ENCODE results near the gene MTX1.
"Not testable (repeated sequence)": the region's sequence is repeated elsewhere in the genome, so short reads cannot be mapped to it uniquely, and the experiment has no call there.

Gene MTX1

DNA sequence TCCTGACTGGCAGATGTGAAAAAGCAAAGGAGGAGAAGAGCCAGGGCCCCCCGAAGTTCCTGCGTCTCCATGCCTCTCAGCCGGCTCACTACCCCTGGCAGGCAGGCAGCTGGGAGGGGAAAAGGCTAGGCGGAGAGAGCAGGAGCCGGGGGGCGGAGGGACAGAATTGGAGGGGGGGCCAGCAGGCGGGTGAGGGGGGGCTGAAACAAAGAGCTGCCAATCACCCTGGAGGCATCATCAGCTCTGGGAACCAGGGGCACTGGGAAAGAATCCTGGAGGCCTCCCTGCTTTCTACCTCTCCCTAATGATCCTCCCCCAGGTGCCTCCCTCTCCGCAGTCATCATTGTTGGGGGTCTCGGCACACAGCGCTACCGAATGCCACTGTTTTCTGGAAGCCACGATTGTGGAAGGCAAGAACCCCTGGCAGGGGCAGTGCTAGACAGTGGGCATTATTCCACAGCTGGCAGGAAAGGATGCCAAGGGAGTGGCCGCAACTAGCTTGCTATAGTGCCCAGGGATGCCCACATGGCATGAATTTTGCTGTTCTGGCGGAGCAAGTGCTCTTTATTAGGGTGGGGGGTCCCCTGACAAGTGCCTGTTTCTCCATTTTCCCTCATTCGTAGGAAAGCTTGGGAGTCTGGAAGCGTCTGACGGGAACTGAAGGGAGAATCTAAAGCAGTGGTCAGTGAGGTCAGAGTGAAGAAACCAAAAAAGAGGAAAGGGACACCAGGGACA lies 522 bp upstream of the MTX1 start, which contains the start of gene THBS3:
Gene THBS3 (minus strand): TSS at position 92 of the 735 bp plus-strand sequence. CDS start 21 bp downstream, at position 71.
- no peak for DNase-seq (ENCODE audit: low read depth)

DNA sequence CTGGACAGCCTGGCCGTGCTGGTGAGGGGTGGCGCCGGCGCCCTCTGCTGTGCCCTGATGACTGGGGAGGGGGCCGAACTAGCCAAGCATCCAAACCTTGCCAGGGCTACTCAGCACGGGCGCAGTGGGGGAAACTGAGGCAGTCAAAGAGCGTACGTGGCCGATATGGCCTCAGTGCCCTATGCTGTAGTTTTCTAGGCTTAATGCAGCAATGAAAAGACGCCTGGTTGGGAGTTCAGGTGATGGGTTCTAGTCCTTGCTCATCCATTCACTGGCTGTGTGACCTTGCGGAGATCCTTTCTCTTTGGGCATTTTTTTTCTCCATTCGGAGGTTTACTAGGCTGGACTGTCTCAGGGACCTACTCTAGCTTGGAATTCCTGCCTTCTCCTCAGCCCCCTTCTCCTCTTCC lies 822 bp downstream of the MTX1 start:
- DNase-seq (ENCODE audit: low read depth) = no peak

DNA sequence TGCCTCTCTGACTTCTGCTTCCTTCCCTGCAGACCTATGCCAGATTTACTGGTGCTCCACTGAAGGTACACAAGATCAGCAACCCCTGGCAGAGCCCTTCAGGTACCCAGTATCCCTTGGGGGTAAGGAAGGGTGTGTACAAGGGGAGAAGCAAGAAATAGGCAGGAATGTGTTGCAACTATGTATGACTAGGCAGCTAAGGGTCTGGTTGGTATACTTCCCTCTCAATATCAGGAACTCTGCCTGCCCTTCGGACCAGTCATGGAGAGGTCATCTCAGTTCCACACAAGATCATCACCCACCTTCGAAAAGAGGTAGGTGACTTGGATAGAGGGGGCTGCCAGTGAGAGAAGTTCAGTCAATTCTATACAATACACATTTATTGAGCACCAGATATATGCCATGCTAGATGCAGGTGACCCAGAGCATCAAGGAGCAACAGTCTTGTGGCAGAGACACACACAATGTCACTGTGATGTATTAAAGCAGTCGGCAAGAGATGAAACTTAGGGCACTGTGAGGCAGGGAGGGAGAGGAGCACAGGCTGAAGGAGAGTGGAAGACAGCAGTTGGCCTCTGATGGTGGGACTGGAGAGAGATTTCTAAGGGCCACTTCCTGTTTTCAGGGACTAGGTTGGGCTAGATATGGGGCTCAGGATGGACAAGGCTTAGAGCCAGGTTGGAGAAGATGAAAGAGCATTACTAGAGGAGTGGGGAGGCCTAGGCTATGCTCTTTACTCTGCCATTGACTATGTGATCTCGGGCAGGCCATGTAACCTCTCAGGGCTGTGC lies 2.0 kb downstream of the MTX1 start:
- DNase-seq (ENCODE audit: low read depth) = no peak

GRCh38 chr1:155211381-155212050 lies 3.0 kb downstream of the MTX1 start:
- DNase-seq (ENCODE audit: low read depth) = not testable (repeated sequence)

- DNase-seq (ENCODE audit: low read depth) = not testable (repeated sequence)
Measured at GRCh38 chr1:155212051-155212440, 3.6 kb downstream of the MTX1 start.

DNA sequence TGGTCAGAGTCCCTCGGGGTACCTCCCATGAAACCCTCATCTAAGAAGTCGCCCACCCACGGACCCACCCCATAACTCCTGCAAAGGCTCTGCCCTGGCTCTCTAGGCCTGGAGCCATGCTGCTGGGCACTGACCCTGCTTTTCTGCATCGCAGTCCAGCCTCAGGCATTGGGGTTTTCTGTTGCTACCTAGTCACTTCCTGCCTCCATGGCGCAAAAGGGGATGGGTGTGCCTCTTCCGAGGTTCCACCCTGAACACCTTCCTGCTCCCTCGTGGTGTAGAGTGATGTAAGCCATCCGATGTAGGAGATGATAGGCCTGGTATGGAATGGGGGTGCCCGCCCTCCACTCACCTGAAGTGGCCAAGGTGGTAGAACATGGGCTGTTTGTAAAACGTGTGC lies 6.2 kb downstream of the MTX1 start:
- DNase-seq (ENCODE audit: low read depth) = not testable (repeated sequence)

GRCh38 chr1:155218854-155219591 lies 10.5 kb downstream of the MTX1 start:
- no peak for DNase-seq (ENCODE audit: low read depth)

DNA sequence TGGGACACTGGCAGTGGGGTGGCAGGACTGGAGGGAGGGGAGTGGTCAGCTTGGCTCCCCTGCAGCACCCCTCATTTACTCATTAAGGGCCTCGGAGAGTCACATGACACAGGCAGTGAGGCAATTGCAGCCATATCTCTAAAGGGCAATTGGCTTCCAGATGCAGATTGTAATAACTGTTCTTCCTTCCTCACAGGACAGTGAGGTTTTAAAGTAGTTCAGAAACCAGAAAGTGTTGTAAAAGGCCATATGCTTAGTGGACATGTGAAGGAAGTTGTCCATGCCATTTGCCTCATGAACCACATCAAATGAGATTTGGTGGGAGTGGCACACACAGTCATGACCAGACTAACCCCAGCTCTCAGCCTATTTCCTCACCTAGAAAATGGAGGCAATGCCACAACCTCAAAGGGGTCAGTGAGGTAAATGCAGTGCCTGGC lies 11.1 kb downstream of the MTX1 start:
- no peak for DNase-seq (ENCODE audit: low read depth)

DNA sequence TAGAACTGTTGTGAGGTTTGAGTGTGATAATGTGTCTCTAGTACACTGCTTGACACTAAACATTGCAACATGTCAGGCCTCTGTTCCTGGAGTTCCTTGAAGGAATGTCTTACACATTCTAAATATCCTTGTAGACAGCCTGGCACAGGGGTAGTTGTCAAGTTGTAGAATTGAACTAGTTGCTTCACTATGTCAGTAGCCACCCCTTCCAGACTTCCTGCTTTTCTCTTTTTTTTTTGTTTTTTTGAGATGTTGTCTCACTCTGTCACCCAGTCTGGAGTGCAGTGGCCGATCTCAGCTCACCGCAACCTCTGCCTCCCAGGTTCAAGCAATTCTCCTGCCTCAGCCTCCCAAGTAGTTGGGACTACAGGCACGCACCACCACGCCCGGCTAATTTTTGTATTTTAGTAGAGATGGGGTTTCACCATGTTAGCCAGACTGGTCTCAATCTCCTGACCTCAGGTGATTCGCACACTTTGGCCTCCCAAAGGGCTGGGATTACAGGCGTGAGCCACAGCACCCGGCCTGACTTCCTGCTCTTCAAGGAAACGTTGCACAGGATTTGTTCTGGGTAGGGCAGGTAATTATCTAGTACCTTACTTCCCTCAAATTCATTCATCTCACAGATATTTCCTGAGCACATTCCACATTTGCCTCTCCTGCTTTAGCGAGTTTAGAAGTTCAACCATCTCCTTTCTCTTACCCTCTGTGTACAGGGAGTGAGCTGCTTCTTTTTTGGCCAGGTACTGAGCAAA lies 11.9 kb downstream of the MTX1 start:
- DNase-seq (ENCODE audit: low read depth) = not testable (repeated sequence)

GRCh38 chr1:155223047-155223446 lies 14.6 kb downstream of the MTX1 start:
- DNase-seq (ENCODE audit: low read depth) = no peak

DNA sequence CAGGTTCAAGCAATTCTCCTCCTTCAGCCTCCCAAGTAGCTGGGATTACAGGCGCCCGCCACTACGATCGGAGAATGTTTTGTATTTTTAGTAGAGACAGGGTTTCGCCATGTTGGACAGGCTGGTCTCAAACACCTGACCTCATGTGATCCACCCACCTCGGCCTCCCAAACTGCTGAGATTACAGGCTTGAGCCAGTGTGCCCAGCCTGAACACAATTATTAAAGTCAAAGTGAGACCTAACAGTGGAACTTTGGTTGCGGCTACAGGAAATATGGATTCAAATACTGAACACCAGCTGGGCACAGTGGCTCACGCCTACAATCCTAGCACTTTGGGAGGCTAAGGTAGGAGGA lies 16.9 kb downstream of the MTX1 start:
- DNase-seq (ENCODE audit: low read depth) = not testable (repeated sequence)

DNA sequence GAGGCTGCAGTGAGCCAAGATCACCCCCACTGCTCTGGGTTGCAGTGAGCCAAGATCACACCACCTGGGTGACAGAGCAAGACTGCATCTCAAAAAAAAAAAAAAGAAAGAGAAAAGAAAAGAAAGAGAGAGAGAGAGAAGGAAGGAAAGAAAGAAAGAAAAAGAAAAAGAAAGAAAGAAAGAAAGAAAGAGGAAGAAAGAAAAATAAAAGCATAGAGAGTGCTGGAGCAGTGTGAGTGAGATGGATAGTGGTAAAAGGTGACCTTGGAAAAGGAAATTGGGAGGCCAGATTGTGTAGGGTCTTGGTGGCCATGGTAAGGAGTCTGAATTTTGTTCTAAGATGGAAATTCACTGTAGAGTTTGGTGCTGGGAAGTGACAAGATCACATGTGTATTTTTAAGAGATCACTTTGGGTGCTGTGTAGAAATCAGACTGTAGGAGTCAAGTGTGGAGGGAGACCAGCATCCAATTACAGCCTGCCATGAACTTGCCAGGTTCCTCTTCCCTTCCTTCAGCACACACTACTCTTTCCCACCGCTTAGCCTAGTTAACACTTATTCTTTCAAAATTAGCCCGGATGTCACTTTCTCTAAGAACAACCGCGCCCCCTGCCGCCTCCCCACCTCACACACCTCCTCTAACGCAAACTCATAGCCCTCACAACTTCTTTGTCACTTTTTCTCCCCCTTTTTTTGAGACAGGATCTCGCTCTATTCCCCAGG lies 17.9 kb downstream of the MTX1 start:
- DNase-seq (ENCODE audit: low read depth) = no peak

GRCh38 chr1:155226910-155227260 lies 18.4 kb downstream of the MTX1 start:
- no peak for DNase-seq (ENCODE audit: low read depth)

DNA sequence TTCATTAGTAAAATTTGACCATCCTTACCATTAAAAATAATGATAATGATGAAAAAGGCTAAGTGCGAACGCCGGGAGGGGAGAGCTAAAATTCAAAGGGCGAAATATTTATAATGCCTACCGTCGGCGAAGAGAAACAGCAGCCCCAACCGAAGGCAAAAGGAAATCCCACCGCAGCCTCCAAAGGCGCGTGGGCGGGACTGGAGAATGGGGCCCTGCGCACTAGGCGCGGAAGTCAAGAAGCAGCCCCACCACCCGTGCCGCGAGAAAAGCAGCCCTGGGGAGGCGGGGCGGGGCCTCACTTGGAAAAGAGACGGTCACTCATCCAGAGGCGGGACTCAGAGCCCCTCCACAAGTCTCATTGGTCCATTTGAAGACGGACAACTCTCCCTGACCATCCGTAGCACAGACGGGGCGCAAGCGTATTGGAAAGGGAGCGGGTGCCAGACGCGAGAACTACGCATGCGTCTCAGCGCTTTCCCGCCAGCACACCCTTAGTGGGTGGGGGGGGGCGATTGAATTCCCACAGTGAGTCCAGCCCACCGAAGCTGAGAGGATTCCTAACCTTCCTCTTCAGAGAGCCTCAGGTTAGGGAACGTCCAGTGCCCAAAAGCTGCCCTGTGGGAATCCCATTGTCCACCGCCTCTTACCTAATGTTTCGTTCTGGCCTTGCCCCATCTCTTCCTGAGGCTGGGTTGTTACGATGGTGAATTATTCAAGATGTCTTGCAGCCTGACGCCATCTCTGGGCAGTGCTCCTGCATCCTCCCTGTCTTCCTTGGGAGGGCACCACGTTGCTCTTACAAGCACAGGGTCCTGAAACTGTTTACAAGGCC lies 19.0 kb downstream of the MTX1 start:
- peak; percentile 96 for DNase-seq (ENCODE audit: low read depth)

GRCh38 chr1:155228096-155228427 lies 19.6 kb downstream of the MTX1 start:
- DNase-seq (ENCODE audit: low read depth) = no peak

DNA sequence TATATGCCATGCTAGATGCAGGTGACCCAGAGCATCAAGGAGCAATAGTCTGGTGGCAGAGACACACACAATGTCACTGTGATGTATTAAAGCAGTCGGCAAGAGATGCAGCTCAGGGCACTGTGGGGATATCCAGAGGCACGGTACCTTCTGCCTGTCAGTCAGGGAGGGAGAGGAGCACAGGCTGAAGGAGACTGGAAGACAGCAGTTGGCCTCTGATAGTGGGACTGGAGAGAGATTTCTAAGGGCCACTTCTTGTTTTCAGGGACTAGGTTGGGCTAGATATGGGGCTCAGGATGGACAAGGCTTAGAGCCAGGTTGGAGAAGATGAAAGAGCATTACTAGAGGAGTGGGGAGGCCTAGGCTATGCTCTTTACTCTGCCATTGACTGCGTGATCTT lies 22.8 kb downstream of the MTX1 start:
- not testable (repeated sequence) for DNase-seq (ENCODE audit: low read depth)

DNA sequence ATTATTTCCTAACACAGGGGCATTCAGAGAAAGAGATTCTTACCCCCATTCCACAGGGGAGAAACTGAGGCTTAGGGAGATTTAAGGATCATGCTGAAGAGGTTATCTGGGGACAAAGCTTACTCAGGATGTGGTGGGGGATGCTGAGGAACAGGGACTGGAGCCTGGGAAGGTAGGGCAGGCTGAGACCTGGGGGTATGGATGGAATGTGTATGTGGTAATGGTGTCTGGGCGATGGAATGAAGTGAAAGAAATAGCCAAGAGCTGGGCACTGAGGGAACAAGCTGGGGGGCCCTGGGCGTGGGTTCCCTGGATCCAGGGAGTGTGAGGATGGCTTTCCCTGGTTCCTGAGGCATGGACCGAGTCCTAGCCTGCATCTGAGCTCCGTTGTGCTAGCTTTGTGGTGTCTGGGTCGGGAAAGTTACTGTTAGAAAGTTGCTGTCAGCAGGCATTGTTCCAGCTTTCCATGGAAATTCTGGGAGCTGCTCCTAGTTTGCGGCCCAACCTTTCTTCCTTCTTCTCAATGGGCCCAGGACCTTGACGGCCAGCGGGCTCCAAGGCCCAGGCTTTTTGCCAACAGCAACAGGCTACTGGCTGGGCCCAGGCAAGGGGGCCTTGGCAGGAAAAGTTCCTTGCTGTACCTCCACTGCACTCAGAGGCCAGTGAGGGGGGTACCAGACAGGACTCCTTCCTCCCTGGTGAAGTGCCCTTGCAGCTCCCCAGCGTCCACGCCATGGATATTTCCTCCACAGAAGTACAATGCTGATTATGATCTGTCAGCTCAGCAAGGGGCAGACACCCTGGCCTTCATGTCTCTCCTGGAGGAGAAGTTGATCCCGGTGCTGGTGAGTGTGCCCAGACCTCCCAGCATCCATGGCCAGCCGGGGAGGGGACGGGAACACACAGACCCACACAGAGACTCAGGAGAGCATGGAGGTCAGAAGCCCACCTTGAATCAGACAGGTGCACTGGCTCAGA lies 23.8 kb downstream of the MTX1 start:
- DNase-seq (ENCODE audit: low read depth) = not testable (repeated sequence)

DNA sequence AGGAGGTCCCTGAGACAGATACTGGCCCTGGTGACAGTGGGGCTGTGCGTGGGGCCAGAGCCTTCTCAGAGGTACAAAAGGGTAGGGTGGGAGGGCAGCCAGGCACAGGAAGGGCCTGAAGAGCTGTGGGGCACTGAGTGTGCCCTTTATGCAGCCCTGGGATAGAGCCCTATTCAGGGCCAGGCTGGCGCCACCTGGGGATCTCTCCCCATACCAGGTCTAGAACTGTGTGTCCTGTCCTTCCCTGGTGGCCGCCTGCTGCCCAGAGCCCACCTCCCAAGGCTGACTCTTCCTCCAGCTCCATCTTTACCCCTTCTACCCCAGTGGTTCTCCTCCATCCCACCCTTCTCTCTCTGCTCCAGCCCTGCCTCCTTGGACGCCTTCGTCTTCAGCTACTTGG lies 25.0 kb downstream of the MTX1 start:
- DNase-seq (ENCODE audit: low read depth) = not testable (repeated sequence)

DNA sequence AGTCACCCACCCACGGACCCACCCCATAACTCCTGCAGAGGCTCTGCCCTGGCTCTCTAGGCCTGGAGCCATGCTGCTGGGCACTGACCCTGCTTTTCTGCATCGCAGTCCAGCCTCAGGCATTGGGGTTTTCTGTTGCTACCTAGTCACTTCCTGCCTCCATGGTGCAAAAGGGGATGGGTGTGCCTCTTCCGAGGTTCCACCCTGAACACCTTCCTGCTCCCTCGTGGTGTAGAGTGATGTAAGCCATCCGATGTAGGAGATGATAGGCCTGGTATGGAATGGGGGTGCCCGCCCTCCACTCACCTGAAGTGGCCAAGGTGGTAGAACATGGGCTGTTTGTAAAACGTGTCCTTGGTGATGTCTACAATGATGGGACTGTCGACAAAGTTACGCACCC lies 26.9 kb downstream of the MTX1 start:
- DNase-seq (ENCODE audit: low read depth) = not testable (repeated sequence)

Data from HS-27A (cell line).